Measurements from ENCODE around the gene ACIN1.

GRCh38 chr14:23089498-23090253, 5.3 kb downstream of the ACIN1 start:
- TF ChIP-seq SMC3 (IDR thresholded peaks at IDR 0.05; ENCODE audit: low read length) (no peak), MZF1 (CRISPR knock-in tag; IDR thresholded peaks at IDR 0.05; ENCODE audit: borderline replicate concordance) (no peak), ZNF468 (CRISPR knock-in tag; IDR thresholded peaks at IDR 0.05) (no peak)

Data from HepG2 (cell line).